ENCODE results near the gene ZNF362. TPM values are rescaled to one million over a fixed set of nuclear protein-coding genes. Genes with fewer than 3 reads are reported as not detected.

ZNF362 gene
- total and polyA plus RNA-seq, 4 donors = 2.3 to 6.3 (median 5.4) TPM

- no peak overlapping the region for H3K27ac ChIP-seq (ENCODE audit: low read depth in 1 of 2, low read length in 2 of 2)
- no peaks in the 10 kb centered on the region for H3K36me3 ChIP-seq (ENCODE audit: control insufficient read depth in 4 of 4, insufficient read depth in 3 of 4, low read depth in 1 of 4, low read length in 3 of 4)
- H3K27me3 ChIP-seq (ENCODE audit: control insufficient read depth in 4 of 4, insufficient read depth in 4 of 4, low read length in 3 of 4) = no peaks in the 10 kb centered on the region
- no peaks in the 10 kb centered on the region for H3K9me3 ChIP-seq (ENCODE audit: control insufficient read depth in 4 of 4, low read length in 3 of 4)
- TF ChIP-seq EGR1 (IDR thresholded peaks at IDR 0.05; ENCODE audit: low read depth in 2 of 2) (no peak), CTCF (IDR thresholded peaks at IDR 0.05; ENCODE audit: low read depth, low read length, missing input control) (no peak), JUND (IDR thresholded peaks at IDR 0.05) (no peak), REST (IDR thresholded peaks at IDR 0.05) (no peak), YY1 (IDR thresholded peaks at IDR 0.05) (no peak), ATF3 (IDR thresholded peaks at IDR 0.05) (no peak), ZBTB33 (IDR thresholded peaks at IDR 0.05) (no peak), FOXA1 (IDR thresholded peaks at IDR 0.05) (no peak), MAX (IDR thresholded peaks at IDR 0.05) (no peak), HNF4A (conservative IDR thresholded peaks at IDR 0.05) (no peak), HNF4G (IDR thresholded peaks at IDR 0.05) (no peak), TAF1 (conservative IDR thresholded peaks at IDR 0.05) (no peak), NR2F2 (IDR thresholded peaks at IDR 0.05) (no peak), GABPA (IDR thresholded peaks at IDR 0.05 in 1 of 2, conservative IDR thresholded peaks at IDR 0.05 in 1 of 2) (no peak), RAD21 (IDR thresholded peaks at IDR 0.05) (no peak), FOXA2 (IDR thresholded peaks at IDR 0.05) (no peak), RXRA (IDR thresholded peaks at IDR 0.05) (no peak), SP1 (IDR thresholded peaks at IDR 0.05) (no peak)
- no peak overlapping the region for H3K4me3 ChIP-seq (ENCODE audit: low read depth in 1 of 3, low read length in 3 of 3)
- no peak for DNase-seq (ENCODE audit: low spot score)
- 73% methylated on average over 12 of the region's 12 CpGs for WGBS
- H3K4me1 ChIP-seq (ENCODE audit: control insufficient read depth in 4 of 4, insufficient read depth in 4 of 4, low read length in 3 of 4) = no peaks in the 10 kb centered on the region
- H3K9ac ChIP-seq (ENCODE audit: low read depth in 1 of 2, low read length in 2 of 2) = no peak overlapping the region
Measured at GRCh38 chr1:33220676-33221384, 35.5 kb upstream of the ZNF362 start.

Measured in liver (tissue), 9 donors.